Activated gamma-delta T cell treated with Interleukin-2 at 50 U/mL for 16 hours (primary cell): ENCODE measurements around the gene CRBN.

ENCODE experiments used
- DNase-seq: peaks from one replicate; pipeline ENCODE4 v3.0.0-alpha.2; 2020

Gene CRBN

DNA sequence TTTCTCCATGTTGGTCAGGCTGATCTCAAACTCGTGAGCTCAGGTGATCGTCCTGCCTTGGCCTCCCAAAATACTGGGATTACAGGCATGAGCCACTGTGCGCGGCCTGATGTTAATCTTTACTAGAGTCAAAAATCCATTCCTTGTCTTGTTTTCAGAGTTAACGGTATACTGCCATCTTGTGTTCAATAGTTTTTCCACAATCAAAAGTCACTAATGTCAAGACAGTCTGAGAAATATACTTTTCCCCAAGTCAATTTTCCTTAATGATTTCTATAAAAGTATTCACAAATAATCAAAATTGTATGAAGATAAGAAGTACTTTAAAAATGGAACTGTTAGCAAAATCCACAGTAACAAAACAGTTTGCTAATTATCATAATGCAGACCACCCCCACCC is 8.5 kb downstream of the CRBN start:
- DNase-seq = no peak

DNA sequence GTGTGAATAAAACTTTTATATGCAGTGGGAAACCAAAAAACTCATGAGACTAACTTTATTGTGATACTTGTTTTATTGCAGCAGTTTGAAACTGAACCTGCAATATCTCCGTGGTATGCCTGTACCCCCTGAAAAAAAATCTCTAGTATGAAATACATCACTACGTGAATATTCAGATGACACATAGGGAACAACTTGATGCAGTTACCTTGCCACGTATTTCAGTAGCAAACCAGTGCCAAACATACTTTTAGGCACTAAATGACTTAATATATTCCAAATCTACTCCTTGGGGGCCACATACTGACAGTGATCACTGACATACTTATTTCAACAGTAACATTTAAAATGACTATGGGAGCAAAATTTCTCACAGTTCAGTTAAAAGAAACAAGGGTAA is 13.8 kb downstream of the CRBN start:
- no peak for DNase-seq

DNA sequence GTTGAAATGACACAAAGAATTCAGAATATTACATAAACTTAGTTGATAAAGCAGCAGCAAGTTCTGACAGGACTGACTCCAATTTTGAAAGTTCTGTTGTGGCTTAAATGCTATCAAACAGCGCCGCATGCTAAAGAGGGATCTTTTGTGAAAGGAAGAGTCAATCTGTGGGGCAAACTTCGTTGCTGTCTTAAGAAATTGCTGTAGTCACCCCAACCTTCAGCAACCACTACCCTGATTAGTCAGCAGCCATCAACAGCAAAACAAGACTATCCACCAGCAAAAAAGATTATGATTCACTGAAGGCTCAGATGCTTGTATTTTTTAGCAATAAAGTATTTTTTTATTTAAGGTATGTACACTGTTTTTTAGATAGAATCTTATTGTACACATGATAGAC is 14.2 kb downstream of the CRBN start:
- no peak for DNase-seq

DNA sequence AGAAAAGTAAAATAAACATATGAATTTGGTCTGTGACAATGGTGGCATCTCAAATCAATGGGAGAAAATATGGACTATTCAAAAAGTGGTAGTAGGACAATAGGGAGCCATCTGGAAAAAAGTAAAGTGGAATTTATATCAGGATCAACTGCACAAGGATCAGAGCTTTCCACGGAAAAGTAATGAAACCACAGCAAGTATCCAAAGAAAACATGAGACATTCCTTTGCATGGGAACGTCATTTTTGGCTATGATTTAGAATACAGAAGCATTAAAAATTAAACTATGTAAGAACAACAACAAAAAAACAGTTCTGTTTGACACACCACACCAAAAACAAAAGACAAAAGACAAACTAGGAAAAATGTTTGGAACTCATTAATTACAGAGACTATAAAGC is 18.7 kb downstream of the CRBN start:
- no peak for DNase-seq

DNA sequence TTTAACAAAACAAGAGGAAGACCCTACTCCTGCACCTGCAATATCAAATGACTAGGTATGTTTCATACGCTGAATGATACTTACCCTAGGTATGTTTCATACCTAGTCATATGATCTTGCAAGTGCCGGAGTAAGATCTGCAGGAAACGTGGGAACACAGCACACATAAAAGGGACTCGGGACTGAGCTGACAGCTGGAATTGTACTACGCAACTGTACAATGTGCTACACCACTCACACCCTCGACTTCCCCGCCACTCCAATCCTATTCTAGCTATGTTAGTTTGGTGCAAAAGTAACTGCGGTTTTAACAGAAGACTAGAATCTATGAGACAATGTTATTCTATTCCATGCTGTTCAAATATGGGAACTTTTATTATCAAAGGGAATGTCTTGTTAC is 22.0 kb downstream of the CRBN start:
- no peak for DNase-seq

DNA sequence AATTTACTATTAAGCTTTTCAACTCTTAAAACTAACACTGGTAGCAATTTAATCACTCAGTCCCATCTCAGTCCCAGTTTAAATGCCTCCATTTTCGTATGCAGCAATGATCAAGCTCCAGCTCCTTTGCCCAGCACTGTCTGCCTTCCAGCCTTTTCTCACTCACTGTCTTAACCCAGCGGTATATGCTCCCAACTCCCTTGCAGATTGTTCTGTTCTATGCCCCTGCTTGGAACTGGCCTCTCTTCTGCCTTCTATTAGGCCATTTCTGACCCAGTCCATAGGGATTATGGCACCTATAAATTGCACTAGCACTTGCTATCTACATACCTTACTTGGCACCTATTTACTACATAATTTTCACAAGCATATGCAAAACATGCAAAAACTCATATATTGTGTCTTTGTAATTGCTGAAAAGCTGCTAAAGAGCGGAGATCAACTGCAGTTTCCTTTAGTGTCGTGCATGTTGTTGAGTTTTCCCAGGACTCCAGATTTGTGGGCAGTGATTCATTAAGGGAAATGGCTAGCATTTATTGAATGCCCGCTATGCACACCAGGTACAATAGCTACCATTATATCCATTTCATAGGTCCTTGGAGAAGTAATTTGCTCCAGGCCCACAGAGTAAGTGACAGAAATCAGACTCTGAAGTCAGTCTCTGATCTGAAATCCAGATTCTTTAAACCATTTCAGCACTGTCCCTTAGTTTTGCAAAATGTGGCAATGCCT is 24.4 kb downstream of the CRBN start:
- no peak for DNase-seq

DNA sequence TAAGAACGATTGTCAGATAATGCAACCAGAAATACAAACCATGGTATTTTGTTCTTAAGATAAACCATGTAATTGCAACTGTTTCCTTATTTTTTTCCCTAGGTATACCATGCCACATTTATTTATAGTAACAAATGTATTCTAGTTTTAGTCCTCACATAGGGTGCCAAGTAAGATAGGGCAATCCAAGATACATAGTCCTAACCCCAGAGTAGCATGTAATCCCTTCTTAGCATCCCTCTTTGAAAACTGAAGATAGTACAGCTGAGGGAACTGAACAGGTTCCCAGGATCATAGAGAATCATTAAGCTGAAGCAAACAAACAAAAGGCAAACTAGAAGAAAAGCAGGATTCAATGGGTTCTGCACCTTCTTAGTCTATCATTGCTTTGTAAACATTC is 28.0 kb downstream of the CRBN start:
- no peak for DNase-seq

DNA sequence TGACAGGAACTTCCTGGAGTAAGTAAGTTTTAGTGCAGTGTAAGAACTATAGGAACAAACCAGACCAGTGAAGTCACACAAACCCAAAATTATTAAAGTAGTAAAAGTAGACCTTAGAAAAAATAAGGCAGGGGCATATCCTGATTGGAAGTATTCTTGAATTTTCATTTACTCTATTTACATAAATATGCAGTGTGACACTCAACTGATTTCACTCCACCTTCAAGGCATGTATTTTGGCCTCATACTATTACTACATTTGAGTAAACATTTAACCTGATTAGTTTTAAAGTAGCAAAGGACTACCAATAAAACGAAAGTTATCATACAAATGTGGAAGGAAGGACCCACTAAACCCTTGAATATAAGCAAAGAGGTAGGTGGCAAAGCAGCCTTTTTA is 29.9 kb downstream of the CRBN start:
- DNase-seq = no peak

DNA sequence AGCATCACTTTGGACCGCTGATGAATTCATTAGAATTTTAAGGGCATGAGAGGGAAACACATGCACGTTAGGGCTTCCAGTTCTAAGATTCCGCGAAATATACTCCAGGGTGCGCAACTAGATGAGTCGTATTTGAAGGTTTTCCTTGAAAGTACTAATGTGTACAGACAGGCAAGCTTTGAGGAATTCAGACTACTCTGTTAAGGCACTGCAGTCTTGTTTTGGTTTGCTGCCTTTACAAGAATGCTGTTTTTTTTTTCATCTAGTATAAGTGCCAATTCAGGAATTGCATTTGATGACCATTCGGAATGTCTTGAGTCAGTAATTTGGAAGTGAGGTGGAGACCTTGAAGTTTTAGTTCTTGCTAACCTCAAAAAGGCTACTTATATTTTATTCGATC is 33.7 kb downstream of the CRBN start:
- DNase-seq = no peak

DNA sequence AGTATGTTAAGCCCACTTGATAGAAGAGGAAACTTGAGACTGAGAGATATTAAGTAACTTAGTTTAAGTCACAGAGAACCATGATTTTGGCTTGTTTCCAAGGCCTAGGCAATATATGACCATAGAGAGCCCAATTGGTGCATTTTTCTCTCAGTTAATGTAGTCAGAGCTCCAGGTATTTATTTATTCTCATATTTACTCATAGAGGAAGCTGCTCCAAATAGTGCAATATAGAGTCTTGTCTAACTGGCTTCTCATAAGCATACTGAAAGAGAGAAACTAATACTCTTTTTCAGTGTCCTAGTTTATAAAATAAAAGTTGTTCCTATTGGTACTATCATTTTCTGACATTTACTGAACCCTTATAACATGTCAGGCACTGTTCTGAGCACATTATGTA is 37.6 kb downstream of the CRBN start:
- DNase-seq = no peak

DNA sequence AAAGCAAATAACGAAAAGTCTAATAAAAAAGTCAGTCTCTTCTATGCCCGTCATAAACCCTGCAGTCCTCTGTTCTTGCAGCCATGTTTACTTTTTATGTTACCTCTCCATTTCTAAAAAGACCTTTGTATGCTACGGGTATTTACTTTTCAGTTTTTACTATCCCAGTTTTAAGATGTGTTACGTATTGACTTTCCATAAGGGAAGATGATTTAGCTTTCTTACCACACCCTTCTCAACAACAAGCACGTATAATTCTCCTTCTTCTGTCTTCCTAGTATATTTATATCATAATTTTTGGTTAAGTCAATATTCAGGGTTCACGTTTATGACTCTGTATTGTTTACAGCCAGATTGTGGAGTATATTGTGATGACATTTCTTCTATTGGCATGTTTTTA is 42.0 kb downstream of the CRBN start:
- no peak for DNase-seq

DNA sequence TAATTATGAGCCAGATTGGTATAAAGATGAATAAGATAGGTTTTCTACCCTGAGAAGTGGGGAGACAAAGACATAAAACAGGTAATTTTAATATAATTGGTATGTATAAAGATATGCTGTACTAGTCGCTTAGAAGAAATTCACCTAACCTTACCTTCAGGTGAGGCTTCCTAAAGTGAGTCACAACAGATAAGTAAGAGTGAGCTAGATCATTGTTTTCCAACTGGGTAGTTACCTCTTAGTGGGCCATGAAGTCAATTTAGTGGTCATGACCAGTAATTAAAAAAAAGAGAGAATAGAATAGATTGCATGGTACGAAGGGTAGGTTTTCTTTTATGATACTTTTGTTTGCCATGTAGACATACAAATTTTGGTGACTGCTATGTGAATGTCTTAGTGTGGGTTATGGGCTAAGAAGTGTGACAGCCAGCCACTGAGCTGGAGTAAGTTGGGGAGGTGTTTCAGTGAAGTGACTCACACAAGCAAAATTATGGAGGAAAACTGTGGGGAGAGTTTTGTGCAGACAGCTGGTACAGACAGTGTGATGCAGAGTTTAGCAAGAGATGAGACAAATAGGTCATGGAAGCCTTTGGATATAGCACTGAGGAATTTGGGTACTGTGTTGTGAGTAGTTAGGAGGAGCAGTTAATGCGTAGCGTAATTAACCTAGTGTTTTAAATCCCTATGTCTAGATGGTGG is 44.6 kb downstream of the CRBN start:
- no peak for DNase-seq

DNA sequence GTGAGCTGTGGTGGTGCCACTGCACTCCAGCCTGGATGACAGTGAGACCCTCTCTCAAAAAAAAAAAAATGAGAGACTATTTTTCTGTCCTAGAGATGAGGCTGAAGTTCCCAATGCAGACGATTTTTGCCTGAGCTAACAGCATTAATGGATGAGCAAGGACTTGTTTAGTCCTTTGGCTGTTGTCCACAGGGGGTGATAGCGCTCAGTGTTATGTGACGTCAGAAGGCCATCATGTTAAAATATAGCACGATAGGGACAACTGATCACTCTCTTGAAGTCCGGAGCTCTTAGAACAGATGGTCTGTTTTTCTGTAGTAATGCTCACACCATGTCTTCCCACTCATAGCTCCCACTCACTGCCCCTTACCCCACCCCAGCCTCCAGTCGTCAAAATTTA is 46.0 kb downstream of the CRBN start:
- DNase-seq = no peak

DNA sequence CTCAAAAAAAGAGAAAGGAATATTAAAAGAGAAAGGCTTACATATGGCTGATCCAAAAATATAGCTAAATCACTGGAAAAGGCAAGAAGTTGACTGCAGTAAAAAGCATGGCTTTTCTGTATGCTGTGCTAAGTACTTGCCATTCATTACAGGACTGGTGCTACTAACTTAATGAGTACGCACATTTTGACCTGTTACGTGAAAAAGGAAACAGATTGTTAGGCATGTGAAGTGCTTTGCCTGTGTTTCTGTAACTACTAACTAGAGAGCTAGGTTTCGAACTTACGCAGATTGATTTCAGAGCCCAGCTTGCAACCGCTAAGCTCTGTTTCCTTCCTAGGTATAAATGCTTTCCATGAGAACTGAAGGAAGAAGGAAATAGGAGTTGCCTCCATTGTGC is 49.9 kb downstream of the CRBN start:
- no peak for DNase-seq

DNA sequence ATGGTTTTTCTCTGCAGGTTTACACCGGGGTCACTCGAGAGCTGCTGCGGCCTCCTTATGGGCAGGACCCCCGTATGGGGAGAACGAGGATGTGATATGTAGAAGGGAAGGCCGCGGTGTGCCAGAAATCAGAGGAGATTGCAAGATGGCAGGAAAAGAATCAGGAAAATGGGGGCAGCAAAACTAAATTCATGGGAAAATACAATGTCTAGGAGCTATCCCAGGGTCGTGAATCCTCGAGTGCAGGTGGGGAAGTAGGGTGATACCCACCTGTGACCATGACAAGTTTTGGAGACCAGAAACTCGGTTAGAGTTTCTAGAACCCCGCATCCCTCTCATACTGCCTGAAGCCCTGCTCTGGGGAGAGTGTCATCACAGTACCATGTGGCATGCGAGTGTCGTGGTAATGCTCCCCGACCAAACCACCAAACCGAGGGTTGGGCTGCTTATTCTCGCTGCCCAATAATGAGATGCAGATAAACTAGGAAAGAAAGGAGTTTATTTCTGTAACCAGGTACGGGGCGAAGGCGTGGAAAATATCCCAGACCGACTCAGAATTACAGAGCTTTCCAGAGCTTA is 52.0 kb downstream of the CRBN start:
- DNase-seq = peak; percentile 12

DNA sequence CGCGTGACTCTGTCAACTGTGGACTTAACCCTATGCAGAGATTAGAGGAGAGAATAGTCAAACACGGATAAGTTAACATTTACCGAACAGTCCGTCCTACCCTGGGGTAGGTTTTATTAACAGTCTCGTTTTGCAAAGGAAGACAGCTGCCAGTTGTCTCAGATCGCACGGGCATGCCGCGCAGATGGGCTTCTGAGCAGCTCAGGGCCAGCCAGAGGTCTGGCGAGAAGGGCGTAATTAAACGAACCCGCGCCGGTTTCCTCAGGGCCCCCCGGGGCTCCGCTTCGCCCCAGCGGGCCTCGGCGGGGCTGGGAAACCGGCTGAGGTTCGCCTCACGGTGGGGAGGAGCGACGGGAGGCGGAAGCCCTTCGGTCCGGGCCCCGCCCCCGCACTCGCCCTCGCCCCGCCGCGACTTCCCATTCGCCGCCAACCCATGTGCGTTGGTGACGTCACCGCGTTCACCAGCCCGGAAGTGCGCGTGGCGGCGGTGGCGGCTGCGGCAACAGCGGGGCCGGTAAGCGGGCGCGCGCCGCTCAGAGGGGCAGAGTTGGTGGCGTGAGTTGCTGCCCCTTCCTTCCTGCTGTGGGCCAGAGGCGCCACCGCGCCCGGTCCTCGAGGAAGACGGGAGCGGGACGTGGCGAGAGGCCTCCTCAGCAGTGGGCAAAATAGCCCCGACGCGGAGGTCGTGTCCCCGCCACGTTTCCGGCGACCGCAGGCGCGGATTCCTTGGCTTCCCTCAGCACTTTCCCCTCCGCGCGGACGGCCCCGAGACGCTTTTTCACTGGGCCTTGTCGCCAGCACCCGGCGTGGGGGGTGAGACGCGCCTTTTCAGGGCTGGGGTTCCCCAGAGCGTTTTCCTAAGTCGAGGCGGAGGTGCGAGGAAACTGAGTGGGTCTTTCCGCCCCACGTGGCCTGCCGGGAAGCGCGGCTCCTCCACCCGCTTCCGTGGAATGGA is 52.7 kb downstream of the CRBN start, which contains the start of gene TRNT1:
TSS of gene TRNT1 (plus strand) at position 464 of the 955 bp plus-strand sequence. CDS start 2,101 bp downstream, outside the sequence.
- peak; percentile 95 for DNase-seq

DNA sequence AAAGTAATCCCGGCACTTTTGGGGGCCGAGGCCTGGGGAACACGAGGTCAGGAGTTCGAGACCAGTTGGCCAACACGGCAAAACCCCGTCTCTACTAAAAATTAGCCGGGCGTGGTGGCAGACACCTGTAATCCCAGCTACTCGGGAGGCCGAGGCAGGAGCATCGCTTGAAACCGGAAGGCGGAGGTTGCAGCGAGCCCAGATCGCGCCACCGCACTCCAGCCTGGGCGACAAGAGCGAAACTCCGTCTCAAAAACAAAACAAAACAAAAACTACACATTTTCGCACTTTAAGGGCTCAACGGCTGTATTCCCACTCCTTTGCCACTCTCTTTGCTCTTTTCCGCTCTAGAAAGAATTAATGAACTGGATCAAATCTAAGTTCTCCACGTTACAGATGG is 53.5 kb downstream of the CRBN start:
- no peak for DNase-seq

DNA sequence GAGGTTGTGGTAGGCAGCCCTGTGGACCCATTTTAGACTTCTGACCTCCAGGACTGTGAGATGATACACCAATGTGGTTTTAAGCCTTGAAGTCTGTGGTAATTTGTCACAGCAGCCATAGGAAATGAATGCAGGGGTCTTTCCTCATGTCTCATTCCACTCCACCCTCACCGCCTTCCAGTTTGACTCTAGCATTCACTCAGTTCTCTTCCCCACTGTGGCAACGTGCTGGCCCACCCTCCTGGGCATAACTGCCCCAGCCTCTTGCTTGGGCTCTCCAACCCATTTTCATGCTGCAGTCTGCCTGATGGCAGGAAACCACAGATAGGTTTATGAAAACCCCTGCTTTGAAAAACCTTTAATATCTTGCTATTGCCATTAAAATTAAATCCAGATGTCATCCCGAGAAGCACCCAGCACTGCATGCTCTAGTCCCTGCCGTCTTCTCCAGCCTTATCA is 60.1 kb downstream of the CRBN start:
- no peak for DNase-seq

DNA sequence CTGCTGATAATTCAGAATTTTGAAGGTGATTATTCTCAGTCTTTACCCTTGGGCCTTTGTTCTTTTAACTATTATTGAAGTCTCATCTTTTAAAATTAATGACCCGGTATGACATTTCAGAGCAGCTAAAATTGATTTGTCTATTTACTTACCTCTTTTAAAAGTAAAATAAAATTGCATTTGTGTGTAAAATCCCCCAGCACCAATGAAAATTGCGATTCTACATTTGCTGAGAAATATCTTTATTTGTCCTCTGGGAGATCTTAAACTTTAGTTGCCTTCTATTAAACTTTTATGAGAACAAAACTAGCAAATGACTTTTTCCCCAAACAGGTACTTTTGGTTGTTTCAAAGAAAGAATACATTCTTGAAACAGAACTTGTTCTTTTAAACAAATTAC is 61.8 kb downstream of the CRBN start:
- DNase-seq = no peak

DNA sequence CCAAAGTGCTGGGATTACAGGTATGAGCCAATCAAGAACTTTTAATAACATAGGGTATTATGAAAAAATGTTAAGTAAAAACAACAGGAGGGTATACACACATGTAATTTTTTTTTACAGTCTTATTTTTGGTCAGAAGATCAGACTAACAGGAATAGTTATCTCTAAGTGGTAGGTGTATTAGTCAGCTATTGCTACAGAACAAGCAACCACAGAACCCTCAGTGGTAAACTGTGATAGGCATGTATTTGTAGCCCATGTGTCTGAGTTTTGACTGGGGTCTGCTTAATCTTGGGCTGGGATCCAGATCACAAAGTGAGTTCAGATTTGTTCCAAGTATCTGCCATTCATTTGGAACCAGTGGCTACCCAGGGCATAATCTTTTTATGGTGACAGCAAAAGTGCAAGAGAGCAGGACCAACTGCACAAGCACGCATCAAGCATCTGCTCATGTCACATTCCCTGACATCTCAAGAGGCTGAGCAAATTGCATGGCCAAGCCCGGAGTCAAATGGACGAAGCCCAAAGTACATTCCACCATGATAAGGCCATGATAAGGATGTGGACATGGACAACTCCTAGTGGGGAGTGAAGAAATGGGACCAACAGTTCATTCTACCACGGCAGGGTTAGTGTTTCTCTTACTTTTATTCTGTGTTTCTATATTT is 66.3 kb downstream of the CRBN start:
- no peak for DNase-seq

DNA sequence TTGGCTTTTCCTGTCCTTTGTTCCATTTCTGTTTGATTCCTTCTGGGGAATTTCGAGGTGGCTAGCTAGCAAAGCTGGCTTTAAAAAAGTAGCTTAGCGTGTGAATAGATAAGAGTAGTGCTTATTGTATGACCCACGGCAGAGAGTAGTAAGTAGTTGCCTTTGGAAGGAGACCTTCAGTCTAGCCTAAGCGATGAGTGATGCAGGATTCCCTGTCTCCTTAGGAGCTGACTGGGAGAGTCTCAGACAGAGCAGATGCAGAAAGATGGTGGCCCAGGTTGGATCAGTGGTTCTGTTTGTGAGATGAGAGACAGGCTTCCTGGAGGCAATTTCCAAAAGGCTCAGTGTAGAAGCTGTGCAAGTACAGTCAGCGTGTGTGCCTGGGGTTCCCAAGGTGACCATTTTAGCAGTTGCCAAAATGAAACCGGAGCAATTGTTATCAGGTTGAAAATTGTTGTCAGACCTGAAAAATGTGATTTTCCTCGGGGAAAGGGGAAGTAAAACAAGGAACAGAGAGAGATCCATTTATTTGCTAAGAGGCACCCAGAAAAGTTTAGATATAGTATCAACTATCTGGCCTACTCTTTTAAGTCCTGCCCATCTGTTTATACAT is 68.6 kb downstream of the CRBN start:
- DNase-seq = no peak

DNA sequence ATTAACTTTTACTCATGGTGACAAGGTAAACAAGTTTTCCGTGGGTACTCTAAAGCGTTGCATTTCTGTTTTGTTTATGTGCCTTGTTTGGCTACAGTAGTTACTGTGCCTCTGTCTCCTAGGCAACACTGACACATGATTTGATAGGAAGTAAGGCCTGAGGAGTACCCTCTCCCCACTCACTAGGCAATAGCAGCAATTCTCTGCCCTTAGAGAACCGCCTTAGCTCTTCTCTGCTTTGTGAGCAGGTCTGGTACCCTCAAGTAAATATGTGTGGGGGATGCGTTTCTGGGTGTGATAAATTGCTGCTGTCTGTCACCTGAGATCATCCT is 69.2 kb downstream of the CRBN start, which contains the start of gene IL5RA:
TSS of gene IL5RA (minus strand) at position 76 of the 332 bp plus-strand sequence. CDS start 5,390 bp downstream, outside the sequence.
- DNase-seq = no peak
